Stimulated activated CD4-positive, alpha-beta T cell treated with anti-CD3 and anti-CD28 coated beads, Interleukin-1b, Interleukin-23, amount 100 ng/mL, for 48 hours (primary cell): ENCODE measurements around the gene ATG4C.

Source experiments
- DNase-seq: peaks from one replicate; pipeline ENCODE4 v3.0.0-alpha.2; 2020

ATG4C gene

DNA sequence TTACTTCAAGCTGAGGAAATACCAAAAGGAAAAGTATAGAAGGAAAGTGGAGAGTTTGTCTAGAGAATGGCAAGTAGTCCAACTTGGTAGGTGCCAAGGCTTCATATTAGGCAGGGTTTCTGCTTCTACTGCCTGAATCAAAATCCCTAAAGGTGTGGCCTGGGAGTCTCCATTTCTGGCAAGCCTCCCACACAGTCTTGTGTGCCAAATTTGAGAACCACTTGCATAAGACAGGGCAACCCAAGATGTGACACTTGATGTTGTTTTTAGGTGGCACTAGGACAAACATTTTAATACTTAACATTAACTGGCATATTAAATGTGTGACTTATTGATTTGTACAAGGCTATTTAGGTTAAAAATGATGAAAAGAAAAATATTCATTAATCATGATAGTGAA is 60.1 kb downstream of the ATG4C start:
- DNase-seq: no peak

DNA sequence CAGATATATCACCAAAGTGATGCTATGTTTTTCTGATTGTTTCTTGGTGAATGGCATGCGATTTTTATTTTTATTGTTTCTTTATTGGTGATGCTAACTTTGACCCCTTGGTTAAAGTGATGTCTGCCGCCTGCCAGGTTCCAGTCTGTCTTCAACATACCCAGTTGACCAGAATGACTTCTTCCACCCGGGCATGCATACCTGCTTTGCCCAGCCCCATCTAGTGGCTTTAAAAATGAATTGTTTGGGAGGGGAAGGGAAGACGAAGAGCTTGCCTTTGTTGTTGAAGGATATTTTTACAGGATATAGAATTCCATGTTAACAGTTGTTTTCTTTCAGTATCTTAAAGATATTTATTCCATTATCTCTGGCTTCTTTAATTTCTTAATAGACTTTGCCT is 65.1 kb downstream of the ATG4C start:
- no peak for DNase-seq

DNA sequence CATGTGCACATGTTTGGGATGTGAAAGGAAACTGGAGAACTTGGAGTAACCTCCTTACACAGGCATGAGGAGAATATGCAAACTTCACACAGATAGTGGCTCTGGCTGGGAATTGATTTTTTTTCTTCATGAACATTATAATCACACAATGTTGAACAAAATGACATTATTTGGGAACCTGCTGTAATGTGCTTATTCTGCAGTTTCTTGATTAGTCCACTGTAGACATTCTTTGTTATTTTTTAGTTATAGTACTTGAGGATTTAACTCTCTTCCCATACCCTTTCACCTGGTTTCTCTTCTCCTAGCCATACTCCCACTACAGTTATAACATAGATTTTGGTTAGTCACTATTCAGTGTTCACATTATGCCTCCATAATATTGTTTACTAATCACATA is 68.3 kb downstream of the ATG4C start:
- DNase-seq: no peak

DNA sequence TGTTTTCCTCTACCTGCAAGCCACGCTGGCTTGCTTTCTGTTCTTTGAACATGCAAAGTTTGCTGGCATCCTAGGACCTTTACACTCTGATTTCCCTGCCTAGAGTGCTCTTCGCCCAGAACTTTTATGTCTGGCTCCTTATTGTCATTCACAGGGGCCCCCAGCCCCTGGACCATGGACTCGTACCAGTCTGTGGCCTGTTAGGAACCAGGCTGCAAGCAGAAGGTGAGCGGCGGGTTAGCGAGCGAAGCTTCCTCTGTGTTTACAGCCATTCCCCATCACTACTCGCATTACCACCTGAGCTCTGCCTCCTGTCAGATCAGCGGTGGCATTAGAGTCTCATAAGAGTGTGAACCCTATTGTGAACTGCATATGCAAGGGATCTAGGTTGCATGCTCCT is 73.0 kb downstream of the ATG4C start:
- no peak for DNase-seq

DNA sequence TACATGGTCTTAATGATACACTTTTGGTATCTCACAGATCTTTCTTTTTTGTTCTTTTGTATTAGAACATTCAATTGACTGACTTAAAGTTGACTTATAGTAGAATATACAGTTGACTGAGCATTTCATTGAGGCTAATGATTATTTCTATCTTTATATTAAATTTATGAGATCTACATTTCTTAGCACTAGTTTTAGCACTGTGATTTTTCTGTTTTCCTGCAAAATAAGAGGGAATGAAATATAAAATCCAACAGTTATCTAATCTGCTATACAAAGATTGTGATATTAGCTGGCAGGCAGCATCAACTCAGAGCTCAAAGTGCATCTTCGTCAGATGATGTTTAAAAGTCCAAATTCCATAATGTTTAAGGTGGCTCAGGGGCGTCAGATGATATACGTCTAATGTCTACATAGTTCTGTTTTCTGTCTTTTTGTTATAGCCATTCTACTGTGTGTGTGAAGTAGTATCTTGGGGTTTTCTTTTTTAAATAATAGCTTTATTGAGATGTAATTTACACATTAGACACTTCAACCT is 85.4 kb downstream of the ATG4C start:
- no peak for DNase-seq

DNA sequence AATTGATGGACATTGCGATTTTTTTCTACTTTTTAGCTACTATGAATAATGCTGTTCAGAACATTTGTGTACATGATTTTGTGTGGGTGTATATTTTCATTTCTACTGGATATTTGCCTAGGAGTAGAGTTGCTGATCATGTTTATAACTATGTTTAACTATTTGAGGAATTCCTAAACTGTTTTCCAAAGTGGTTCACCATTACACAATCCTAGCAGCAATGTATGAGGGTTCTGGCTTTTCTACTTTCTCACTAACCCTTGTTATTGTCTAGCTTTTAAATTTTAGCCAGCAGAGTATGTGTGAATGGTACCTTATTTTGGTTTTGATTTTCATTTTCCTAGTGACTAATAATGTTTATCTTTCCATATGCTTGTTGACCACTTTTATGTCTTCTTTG is 86.2 kb downstream of the ATG4C start:
- DNase-seq: no peak

DNA sequence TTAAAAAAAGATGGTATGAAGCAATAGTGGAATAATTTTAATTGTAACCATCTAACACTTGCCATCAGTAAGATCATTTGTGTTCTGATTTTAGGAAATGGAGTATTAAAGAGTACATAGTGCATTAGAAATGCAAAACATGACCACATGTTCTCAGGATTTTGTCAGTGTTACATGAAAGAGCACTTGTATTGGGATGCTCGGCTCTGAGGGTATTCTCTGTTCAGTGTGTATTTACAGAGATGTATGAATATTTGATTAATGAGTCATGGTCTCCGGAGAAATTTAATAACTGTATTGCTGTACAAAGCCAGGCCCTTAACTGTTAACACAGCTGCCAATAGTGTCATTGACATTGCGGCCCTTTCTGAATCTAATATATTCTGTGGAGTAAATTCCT is 91.7 kb downstream of the ATG4C start:
- DNase-seq: no peak

DNA sequence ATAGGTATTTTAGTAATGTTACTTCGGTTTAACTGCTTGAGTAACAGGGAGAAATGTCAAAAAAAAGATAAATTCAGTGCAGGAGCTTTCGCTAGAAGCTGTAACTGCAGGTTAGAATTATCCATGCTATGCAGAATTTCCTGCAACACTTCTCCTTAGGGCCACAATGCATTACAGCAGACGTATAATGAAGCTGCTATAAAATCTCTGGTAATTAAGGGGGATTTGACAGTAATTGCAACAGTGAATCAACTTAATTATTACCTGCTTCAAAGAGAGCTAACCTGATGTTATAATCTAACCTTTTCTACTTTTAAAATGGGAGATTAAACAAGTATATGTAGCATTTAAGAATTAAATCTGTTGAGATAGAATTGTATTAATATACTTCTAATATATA is 92.6 kb downstream of the ATG4C start:
- DNase-seq: no peak

DNA sequence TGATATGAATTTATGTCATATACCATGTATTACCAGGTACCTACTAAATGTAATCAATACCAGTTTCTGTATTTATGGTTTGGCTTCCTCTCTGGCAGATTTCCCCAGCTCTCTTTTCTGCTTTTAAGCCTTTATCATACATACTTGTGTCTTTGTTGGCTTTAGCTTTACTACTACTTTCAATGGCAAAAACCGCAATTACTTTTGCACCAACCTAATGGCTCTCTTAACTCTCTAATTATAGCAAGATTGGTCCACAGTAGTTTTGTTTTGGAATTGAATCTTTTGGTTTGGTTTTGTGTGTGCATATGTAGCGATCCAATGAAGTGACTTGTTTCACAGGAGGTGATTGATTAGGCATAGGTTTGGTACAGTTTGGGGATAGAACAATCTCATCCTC is 93.6 kb downstream of the ATG4C start:
- no peak for DNase-seq

DNA sequence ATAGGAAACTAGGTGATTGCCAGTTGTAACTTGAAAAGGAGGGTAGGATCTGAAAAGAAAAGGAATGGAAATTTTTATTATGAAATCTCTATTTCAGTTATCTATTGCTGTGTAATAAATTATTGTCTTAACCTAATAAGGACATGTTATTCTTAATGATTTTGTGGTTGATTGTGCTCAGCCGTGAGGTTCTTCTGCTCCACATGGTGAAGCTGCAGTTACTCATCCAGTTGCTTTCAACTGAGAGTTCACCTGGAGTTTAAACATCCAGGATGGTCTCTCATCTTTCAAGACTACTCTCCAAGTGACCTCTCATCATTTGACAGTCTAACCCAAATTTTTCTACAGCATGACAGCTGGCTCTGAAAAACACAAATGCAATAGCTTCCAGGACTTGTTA is 96.0 kb downstream of the ATG4C start:
- DNase-seq: no peak

DNA sequence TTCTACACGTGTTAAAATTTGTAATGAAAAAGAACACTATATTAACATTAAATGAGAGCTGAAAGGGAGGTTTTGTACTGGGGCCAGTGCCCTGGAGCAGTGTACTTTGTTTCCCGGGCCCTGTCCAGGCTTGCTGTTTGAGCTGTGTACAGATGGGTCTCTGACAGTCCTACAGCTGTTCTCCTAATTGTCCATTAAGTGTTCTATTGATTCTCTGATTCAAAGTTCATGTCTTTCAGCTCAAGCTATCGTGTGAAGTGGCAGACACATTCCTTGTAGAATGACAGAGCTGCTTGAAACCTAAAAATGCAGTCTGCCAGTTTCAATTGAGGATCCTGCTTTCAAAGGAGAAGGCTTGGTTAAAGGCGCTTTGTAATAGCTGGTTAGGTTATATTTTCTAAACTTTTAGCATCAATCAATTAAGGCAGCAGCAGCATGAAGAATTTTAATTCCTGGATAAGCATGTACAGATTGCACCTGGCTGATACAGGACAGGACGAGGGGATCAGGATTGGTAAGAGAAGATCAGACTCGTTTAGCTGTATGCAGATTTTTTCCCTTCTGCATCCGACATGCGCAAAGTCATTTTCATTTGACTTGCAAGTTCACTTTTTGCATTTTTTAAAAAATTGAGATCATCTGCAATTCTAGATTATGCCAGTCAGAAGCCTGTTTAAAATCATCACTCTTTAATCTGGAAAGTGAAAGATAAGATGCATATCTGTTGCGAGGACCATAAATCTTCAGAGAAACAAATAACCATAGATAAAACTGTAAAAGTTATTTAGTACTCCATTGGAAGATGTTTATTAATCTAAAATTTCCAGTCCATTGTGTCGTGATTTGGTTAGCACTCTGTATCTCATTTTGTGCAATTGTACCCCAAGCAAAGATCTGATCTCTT is 98.5 kb downstream of the ATG4C start:
- DNase-seq: no peak

DNA sequence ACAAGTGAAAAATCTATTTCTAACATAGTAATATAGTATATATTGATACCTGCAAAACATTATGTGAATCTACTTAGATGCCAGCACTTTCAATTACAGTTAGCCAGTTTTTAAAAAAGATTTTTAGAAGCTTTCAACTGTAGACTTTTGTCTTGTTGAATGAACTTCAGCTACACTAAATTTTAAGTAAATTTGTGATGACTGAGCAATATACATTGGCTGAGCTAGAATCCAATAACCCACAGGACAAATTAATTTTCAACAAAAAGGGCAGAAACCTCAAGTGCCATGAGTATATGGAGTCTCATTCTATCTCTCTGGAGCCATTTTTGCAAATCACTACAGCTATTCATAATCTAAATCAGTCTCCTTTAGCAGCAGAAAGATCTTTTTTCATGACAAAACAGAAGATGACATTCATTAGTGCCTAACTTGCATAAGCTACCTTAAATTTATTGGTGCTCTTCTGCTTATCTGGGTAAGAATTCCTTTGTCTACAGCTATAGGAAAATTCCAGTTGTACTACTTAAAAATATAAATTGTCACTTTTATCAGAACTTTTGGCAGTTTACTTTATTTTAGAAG is 100.3 kb downstream of the ATG4C start:
- no peak for DNase-seq

DNA sequence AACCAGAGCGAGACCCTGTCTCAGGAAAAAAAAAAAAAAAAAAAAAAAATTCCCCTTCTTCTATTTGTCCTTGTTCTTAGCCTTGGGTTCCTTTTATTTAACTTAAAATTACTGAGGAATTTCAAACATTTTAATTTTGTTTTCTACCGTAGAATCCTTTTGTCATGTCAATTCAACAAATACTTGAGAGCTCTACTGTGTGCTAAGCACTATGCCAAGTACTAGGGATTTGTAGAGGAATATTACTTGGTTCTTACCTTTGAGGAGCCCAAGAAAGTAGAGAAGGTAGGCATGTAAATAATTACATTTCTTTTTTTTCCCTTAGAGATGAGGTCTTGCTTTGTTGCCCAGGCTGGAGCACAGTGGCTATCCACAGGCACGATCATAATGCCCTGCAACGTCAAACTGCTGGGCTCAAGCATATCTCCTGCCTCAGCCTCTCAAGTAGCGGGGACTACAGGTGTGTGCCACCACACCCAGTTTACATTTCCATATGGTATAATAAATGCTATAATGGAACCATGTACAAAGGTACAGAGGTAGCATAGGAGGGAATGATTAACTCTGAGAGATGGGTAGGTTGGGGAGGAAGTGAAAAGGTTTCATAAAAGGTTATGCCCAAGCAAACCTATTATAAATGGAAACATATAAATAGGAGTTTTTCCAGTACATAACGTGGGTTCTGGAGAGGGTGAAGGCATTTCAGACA is 104.0 kb downstream of the ATG4C start:
- no peak for DNase-seq

DNA sequence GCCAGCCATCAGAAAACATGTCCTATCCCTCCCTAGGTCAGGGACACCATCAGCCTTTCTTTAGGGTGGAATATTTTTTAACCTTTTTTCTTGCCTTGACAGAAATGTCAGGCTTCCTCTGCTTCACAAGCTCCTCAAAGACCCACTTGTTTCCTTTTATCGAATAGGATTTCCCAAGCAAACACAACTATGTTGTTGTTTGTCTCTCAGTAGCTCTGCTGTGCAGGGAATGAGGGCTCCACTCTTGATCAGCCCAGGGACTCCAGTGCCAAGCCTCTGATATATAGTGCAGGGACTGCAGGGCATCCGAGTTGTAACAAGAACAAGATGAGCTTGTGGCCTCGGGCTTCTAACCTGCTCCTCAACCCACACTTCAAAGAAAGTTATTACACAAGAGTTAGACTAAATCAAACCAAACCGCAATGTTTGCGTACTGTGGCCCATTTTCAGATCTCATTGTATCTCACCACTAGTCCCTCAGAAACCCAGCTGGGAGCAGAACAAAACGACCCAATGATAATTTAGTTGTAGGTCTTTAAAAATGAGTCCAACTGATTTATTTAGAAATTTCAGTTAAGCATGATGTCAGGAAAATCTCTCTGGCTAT is 108.1 kb downstream of the ATG4C start:
- DNase-seq: no peak

DNA sequence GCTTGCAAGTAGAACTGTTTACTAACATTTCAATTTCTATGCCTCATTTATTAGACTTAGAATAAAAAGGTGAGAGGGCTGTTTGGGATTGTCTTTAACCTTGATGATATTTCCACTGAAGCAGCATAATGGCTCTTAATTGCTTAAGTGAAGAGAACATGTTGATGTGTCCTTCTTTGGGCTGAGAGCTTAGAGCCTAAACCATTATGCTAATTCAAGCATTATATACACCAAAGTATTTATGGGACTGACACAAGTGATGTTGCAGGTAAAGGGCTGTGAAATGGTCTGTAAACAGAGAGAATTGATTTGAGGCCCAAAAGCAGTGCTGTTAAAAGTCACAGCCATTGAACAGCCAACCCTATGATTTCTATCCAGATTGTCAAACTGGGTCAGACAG is 113.9 kb downstream of the ATG4C start:
- no peak for DNase-seq

DNA sequence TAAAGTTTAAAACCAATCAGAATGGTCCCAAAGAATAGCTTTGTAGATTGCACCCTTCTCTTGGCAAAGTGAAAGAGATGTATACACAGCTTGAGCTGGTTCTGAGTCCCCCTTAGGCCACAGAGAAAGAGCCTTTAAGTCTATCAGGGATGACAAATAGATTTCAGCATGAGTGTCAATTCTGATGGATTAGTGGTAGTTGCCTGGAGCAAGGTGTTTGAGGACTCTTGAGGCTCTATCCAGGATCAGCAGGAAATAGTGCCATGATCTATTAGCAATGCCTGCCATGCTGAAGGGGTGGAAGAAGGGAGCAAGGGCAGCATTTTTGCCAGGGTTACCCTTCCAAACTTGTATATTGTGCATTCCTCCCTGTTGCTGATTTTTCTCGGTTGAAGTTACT is 116.6 kb downstream of the ATG4C start:
- DNase-seq: no peak

DNA sequence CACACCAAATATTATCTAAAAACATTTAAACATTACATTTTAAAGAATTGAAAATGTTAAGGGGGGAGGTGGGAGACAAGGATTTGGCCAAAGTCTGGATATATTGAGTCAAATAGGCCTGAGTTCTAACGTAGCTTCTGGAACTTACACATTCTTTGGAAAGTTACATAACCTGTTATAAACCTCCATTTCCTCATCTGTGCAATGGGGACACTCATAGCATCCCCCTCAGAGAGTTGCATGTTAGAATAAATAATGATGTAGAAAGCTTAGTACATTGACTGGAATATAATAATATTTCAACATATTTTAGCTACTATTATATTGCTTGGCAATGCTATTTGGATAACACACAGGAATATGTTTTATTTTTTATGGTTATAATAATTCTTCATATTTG is 117.7 kb downstream of the ATG4C start:
- DNase-seq: no peak

DNA sequence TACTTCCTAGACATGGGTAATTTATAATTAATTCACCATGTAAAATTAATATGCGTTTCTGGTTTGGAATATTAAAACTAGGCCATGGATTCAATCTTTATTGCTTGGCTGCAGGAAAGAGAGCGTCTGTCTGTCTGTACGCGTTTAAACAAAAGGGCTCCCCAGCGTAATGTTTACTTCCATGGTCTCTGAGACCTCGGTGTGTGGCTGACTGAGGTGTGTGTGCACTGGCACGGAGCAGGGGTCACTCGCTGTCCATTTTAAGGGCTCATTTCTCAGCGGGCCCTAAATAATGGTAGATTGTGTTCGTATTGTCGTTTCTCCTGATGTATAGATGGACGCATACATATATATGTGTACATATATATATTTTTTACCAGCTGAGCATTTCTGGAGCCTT is 119.6 kb downstream of the ATG4C start:
- DNase-seq: no peak

DNA sequence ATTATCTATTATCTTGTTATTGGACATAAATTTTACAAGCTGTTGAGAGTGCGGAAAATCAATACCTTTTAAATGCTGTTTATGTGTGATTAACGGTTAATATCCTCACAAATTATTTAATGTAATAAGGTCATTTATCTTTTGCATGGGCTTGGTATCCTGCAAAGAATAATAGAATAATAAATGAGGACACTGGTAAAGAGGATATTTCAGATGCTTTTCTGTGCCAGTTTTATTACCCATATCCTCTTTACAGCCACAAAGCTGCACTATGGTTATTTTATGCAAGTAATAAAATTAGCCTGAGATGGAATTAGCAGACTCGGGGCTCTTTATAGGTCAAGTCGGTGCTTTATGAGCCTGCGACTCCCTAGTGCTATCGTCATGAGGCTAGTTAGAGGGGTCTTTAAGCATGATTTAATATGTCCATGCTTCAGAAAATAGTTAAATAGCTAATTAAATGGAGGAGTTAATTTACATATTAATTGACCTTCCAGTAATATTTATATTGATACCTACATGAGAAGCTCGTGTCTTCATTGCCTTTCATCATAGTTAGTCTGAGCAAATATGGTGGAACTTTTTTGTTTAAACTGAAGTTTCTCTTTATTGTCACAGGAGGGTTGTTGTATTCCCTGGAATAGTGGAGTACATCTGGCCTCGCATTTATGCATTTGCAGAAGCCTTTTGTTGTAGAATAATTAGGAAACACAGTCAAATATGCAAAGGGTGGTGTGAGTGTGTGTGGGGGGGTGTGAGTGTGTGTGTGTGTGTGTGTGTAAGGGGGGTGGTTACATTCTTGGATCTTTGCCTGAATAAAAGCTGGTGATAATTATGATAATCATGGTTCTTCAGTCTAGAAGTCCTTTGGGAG is 120.3 kb downstream of the ATG4C start:
- no peak for DNase-seq

DNA sequence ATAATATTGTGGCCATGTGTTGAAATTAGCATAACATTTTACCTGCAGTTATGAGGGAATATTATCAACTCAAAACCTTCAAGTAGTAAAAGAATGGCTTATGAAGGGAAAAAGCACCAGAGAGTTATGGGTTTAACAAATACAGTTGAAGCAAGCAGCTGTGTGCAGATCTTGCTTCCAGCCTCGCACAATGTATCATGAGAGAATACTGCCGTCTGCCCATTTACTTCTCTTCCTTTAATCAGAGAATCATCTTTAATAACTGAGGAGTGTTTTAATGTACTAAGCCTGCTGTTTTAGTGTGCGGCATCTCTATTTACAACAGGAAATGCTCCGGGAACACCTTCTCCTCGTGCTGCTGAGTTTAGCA is 120.9 kb downstream of the ATG4C start:
- DNase-seq: no peak

DNA sequence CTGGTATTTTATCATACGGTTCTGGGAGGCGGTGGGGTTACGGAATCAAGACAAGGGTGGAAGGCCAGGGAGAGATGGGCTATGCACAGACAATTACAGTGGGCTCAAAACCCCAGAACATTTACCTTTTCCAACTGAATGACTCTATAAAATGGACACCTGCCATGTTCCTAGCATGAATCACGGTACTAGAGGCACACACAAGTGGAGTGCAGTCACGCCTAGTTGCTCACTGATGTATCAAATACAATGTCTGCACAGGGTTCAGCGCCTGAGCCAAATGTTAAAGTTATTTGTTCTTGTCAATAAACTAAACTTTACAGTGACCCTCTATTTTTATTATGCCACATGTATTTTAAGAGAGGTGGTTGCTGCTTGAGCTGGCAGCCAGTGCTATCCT is 121.4 kb downstream of the ATG4C start:
- DNase-seq: no peak

DNA sequence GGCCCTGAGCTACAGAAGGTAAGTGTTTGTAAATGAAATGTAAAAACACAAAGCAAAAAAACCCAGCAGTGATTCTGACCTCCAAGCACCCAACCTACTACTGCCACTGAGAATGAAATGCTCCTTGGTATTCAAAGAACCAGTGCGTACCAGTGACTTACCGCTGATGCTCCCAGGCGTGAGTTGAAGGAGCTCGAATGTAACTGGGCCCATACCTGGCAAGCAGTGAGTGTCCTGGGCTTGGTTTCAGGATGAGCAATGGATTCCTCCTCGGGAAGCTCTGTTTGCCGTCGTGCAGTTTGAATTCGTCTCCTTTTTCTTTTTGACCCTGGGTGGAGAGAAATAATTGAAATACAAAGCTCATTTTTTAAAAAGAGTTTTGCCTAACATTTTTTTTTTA is 121.9 kb downstream of the ATG4C start:
- DNase-seq: no peak
